ENCODE data around the gene USP24. TPM values are rescaled to one million over a fixed set of nuclear protein-coding genes. Genes with fewer than 3 reads are reported as not detected.
"Not testable (repeated sequence)": the region's sequence is repeated elsewhere in the genome, so short reads cannot be mapped to it uniquely, and the experiment has no call there.

Gene USP24
- total RNA-seq, 2 donors from 2014 or later = 33.5 to 35.2 TPM

DNA sequence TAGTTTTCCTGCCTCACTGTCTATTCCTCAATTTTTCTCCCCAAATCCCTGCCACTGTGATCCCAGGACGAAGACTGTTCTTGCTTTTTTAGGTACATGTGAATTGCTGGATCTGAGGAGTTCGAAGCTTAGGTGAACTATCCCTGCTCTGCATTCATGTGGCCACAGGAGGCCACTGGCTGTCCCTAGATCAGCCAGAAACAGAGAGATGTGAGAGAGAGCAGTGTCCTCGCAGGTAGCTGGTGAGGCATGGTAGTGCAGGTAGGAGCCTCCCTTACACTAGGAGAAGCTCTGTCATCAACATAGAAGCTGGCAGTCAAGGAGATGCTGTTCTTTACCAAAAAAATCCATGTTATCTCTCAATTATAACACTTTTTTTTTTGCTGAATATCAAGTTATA, 71.5 kb downstream of the USP24 start:
- intact Hi-C loops (cut with DNase I, micrococcal nuclease) = loop anchor here in 1 of 2 donors (5.0 kb wide), 1 partner anchor 134 kb away; no protein-coding TSS in a partner anchor
- DNase-seq (no peak), ATAC-seq (peak; percentile 44)

DNA sequence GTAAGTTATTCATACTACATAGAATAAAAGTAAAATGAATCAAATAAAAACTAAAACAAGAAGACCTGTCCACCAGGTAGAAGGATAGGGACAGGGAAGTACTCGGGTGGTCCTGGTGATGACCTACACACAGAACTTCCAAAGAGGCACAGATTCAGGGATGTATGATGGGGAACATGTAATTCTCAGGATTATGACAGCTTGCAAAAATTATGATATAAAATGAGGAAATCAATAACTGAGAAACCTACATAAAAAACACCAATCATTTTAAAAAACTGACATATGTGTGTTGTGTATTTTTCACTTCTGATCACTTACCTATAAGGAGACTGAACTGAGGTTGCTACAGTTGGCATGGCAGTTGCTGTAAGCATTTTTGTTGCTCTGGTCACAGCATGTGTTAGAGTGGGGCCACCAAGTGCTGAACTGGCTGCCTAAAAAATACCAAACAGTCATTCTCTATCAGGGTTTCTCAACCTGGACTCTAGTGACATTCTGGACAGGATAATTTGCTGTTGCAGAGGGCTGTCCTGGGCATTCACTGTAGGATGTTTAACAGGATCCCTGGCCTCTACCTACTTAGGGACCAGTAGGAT, 73.8 kb downstream of the USP24 start:
- intact Hi-C loops (cut with DNase I, micrococcal nuclease) = loop anchor here (2.0 to 5.0 kb wide), 2 partner anchors 135 to 136 kb away; no protein-coding TSS in a partner anchor
- ATAC-seq = no peak
- DNase-seq = no peak

- ATAC-seq (peak; percentile 96), DNase-seq (peak; percentile 61 to 69)
- intact Hi-C loops (cut with DNase I, micrococcal nuclease) = loop anchor here (2.0 to 5.0 kb wide), 2 partner anchors 136 to 137 kb away; no protein-coding TSS in a partner anchor
Observed at GRCh38 chr1:55140546-55140983, 74.6 kb downstream of the USP24 start.

GRCh38 chr1:55140137-55140536, 75.0 kb downstream of the USP24 start:
- ATAC-seq (no peak), DNase-seq (no peak)
- intact Hi-C loops (cut with DNase I, micrococcal nuclease) = loop anchor here (2.0 to 5.0 kb wide), 2 partner anchors 137 kb away; no protein-coding TSS in a partner anchor

DNA sequence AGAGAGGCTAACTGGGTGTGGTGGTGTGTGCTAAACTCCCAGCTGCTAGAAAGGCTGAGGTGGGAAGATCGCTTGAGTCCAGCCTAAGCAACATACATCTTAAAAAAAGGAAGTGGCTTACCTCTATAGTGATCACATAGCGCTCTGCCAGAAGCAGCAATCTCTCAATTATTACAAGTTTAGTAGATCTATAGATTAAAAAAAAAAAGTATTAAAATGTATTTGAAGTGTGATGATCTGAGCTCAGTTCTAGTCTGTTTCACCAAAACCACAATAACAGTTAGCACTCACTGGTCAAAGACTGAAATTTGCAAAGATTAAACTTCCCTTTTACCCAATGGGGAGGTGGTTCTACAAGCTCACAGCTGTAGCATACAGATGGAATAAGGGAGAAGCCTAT, 76.3 kb downstream of the USP24 start:
- ATAC-seq (no peak), DNase-seq (no peak)
- intact Hi-C loops (cut with DNase I, micrococcal nuclease) = loop anchor here in 1 of 2 donors (10.0 kb wide), 1 partner anchor 1446 kb away; no protein-coding TSS in a partner anchor

GRCh38 chr1:55134152-55134808, 80.9 kb downstream of the USP24 start:
- intact Hi-C loops (cut with DNase I, micrococcal nuclease) = loop anchor here in 1 of 2 donors (10.0 kb wide), 1 partner anchor 1451 kb away; no protein-coding TSS in a partner anchor
- DNase-seq (no peak), ATAC-seq (no peak)

GRCh38 chr1:55131801-55132200, 83.4 kb downstream of the USP24 start:
- intact Hi-C loops (cut with DNase I, micrococcal nuclease) = loop anchor here in 1 of 2 donors (10.0 kb wide), 1 partner anchor 1453 kb away; no protein-coding TSS in a partner anchor
- no peak for DNase-seq
- ATAC-seq = no peak

GRCh38 chr1:55131218-55131617, 83.9 kb downstream of the USP24 start:
- ATAC-seq = no peak
- intact Hi-C loops (cut with DNase I, micrococcal nuclease) = loop anchor here in 1 of 2 donors (10.0 kb wide), 1 partner anchor 1454 kb away; no protein-coding TSS in a partner anchor
- DNase-seq = no peak

DNA sequence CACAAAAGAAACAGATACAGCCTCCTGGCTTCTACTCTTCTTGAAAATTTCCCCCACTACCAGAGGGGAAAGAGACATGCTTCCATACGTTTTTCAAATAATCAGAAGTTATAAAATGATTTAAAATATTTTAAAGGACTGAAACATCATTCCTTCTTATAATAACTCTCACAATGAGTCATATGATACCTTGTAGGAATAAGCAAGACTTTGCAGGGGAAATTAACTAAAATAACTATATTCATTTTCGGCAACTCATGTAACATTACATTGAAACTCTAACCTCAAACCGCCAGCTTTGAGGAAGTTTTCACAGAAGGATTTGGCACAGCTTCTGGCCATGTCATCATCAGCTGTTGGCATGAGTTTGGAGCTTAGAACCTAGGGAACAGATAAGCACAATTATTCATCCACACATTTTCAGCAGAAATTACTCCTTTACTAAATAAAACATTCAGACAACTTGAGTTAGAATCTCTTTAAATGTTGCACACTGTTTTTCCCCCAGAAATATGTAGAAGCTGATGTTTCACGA, 85.9 kb downstream of the USP24 start:
- no peak for DNase-seq
- ATAC-seq = no peak
- intact Hi-C loops (cut with DNase I, micrococcal nuclease) = no loop called here

DNA sequence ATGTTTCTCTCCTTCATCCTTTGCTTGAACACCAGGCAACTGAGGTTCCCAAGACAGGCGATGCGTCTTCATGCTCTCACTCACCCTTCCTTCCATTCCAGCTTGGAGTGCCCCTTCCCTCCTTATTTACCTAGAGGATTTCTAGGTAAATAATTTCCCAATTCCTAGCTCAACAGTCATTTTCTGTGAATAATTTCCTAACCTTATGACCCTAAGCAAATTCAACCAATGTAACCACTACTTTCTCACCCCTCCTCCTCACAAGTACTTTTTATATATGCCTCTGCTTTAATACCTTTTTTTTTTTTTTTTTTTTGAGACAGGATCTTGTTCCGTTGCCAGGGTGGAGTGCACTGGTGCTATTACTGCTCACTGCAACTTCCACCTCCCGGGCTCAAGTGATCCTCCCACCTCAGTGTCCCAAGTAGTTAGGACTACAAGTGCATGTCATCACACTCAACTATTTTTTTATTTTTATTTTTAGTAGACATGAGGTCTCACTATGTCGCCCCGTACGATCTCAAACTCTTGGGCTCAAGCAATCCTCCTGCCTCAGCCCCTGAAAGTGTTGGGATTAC, 86.7 kb downstream of the USP24 start:
- intact Hi-C loops (cut with DNase I, micrococcal nuclease) = no loop called here
- DNase-seq (no peak), ATAC-seq (no peak)

- DNase-seq (no peak), ATAC-seq (peak; percentile 25)
- intact Hi-C loops (cut with DNase I, micrococcal nuclease) = no loop called here
Observed at GRCh38 chr1:55127827-55128343, 87.3 kb downstream of the USP24 start.

GRCh38 chr1:55124470-55124869, 90.7 kb downstream of the USP24 start:
- intact Hi-C loops (cut with DNase I, micrococcal nuclease) = no loop called here
- DNase-seq (no peak), ATAC-seq (no peak)

DNA sequence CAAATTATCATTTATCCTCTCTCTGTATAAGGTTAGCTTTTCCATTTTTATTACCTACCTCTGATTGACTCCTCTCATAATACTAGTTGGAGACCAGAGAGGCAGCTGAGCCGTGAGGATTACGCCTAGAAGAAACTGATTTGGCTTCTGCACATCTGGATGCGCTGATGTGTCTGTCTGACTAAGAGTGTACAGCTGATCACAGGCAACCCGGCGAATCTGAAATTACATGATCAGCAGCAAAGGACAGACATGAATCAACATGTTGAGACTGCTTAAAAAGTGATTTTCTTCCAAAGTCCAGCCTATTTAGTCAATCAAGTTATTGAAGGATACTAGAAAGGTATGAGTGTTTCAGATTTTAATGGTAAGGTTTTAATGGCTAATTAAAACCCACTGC, 94.6 kb downstream of the USP24 start:
- no peak for ATAC-seq
- no peak for DNase-seq
- intact Hi-C loops (cut with DNase I, micrococcal nuclease) = no loop called here

GRCh38 chr1:55118651-55119329, 96.4 kb downstream of the USP24 start:
- ATAC-seq (no peak), DNase-seq (no peak)
- intact Hi-C loops (cut with DNase I, micrococcal nuclease) = no loop called here

DNA sequence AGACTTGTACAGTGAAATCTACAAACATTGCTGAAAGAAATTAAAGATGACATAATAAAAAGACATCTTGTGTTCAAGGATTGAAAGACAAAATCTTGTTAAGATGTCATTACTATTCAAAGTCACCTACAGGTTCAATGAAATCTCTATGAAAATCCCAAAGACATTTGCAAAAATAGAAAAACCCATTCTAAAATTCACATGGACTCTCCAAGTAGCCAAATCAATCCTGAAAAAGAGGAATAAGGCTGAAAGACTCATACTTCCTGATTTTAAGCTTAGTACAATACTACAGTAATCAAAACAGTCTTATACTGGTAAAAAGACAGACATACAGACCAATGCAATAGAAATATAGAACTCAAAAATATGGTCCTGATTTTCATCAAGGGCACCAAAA, 97.2 kb downstream of the USP24 start:
- DNase-seq (no peak), ATAC-seq (no peak)
- intact Hi-C loops (cut with DNase I, micrococcal nuclease) = no loop called here

DNA sequence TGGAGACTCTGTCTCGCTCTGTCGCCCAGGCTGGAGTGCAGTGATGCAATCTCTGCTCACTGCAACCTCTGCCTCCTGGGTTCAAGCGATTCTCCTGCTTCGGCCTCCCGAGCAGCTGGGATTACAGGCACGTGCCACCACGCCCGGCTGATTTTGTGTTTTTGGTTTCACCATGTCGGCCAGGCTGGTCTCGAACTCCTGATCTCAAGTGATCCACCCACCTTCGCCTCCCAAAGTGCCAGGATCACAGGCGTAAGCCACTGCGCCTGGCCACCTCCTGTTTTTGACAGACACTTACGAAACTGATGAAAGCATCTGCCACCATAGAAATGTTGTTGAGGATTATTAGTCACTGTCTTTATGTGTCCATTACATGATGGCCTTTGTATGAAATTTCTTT, 106.2 kb downstream of the USP24 start:
- ATAC-seq; intact Hi-C loops (cut with DNase I, micrococcal nuclease); DNase-seq: not testable (repeated sequence)

DNA sequence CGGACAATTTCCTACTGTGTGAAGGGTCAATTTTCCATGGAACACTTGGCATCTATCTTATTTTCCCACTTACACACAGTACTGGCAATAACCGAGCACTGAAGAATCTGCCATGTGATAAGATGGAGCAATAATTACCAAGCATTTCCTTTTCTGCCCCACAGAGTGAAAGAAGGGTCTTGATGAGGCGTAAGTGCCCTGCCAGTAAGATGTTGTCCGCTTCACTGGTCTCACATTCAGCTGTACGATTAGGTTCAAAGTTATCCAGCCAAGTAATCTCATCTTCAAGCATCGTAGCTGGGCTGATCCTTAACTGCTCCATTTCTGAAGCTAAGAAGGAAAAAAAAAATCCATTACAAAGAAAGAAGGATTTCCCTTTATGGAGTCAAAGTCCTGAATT, 108.1 kb downstream of the USP24 start:
- intact Hi-C loops (cut with DNase I, micrococcal nuclease) = no loop called here
- ATAC-seq = peak; percentile 28
- DNase-seq = no peak

- intact Hi-C loops (cut with DNase I, micrococcal nuclease) = no loop called here
- DNase-seq = no peak
- ATAC-seq = no peak
Observed at GRCh38 chr1:55103891-55104290, 111.3 kb downstream of the USP24 start.

DNA sequence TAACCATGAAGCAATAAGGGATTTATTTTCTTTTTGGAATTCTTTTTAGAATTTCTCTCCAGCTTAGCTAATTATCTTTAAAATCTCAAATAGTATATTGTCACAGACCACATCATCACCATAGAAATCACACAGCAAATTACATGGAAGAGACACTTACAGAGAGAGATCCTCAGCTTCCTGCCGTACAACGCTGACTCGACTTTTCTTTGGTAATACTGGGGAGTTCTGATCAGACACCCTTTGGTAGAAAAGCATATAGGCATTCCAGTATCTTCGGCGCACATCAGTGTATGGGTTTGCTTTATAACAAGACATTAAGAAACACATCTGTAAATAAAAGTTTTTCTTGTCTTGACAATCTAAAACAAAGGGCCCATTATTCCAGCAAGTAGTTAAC, 120.1 kb downstream of the USP24 start:
- ATAC-seq (no peak), DNase-seq (no peak)
- intact Hi-C loops (cut with DNase I, micrococcal nuclease) = no loop called here

Data from left colon (tissue), 2 donors.